ENCODE results near the gene LCE1D. TPM values are rescaled to one million over a fixed set of nuclear protein-coding genes. Genes with fewer than 3 reads are reported as not detected.

Gene LCE1D
- total and polyA plus RNA-seq, 2 of the 13 experiments (the other 11 are each of a cell fraction or from before 2014, with no cell fraction given) = not detected

DNA sequence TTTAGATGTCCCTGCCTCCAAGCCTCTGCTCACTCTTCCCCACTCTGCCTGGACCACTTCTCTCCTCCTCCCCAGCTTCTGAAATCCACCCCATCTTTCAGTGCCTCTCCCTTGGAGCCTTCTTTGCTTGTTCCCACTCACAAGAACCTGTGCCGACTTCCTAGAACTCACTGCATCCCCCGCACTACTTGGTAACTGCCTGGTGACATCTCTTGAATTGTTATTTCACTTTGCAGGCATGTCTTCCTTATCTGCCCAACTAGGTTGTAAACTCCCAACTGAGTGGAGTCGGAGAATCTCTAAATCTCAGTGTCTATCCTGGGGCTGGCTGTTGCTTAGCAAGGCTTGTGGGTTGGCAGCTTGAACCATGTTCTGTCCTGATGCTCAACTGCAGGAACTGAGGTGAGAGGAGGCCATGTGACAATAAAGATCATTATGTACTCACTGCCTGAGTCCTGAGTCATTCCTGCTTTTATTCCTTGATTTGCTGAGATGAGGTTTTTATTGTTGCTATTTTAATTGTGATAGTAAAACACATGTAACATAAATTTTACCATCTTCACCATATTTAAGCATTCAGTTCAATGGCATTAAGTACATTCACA lies 34.8 kb upstream of the LCE1D start:
- in situ Hi-C loops (cut with HindIII; ENCODE audit: extremely low pct_ligation_motif_present, low pct_unique_long_range_greater_than_20kb) = no loop called here
- POLR2A ChIA-PET = no interaction called here

More for the DNA sequence above, 34.8 kb upstream of the LCE1D start:
- no peaks in the 10 kb centered on the region for H3K9me3 ChIP-seq (ENCODE audit: low read length)
- H2AFZ ChIP-seq (ENCODE audit: low read length) = no peak overlapping the region
- H3K4me1 ChIP-seq (ENCODE audit: insufficient read depth, low read length) = no peaks in the 10 kb centered on the region
- 20% methylated on average over 3 of the region's 3 CpGs for WGBS (ENCODE audit: low lambda C conversion rate)
- no peaks in the 10 kb centered on the region for H3K79me2 ChIP-seq (ENCODE audit: insufficient read depth, low read length)
- CTCF ChIA-PET (ENCODE audit: low intra/inter-chr PET ratio, low total read pairs) = no interaction called here
- no TSS peak for BruUV-seq (replicated peaks)
- H3K9ac ChIP-seq (ENCODE audit: insufficient read depth, low read depth, low read length) = no peak overlapping the region
- ATAC-seq (no peak), FAIRE-seq (no peak), DNase-seq (ENCODE audit: low spot score) (no peak)
- no peak overlapping the region for H3K27ac ChIP-seq (ENCODE audit: extremely low read length, insufficient read depth, low read length)
- intact Hi-C loops (cut with micrococcal nuclease; ENCODE audit: unreplicated experiment) = no loop called here
- no peaks in the 10 kb centered on the region for H4K20me1 ChIP-seq (ENCODE audit: insufficient read depth, low read length)
- H3K4me2 ChIP-seq (ENCODE audit: low read depth, low read length) = no peak overlapping the region
- H3K4me3 ChIP-seq (replicated peaks in 1 of 3; ENCODE audit: insufficient read depth in 1 of 3, low read depth in 2 of 3, low read length in 3 of 3) = no peak overlapping the region
- no peak for TF ChIP-seq ZNF557 (CRISPR knock-in tag; IDR thresholded peaks at IDR 0.05)
- TF ChIP-seq, protein P1, sequence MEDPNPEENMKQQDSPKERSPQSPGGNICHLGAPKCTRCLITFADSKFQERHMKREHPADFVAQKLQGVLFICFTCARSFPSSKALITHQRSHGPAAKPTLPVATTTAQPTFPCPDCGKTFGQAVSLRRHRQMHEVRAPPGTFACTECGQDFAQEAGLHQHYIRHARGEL (CRISPR knock-in tag; IDR thresholded peaks at IDR 0.05) = no peak
- TF ChIP-seq ZNF331 (CRISPR knock-in tag; IDR thresholded peaks at IDR 0.05) = no peak
- no peak for TF ChIP-seq JUND (CRISPR knock-in tag; IDR thresholded peaks at IDR 0.05)
- TF ChIP-seq, protein P2, sequence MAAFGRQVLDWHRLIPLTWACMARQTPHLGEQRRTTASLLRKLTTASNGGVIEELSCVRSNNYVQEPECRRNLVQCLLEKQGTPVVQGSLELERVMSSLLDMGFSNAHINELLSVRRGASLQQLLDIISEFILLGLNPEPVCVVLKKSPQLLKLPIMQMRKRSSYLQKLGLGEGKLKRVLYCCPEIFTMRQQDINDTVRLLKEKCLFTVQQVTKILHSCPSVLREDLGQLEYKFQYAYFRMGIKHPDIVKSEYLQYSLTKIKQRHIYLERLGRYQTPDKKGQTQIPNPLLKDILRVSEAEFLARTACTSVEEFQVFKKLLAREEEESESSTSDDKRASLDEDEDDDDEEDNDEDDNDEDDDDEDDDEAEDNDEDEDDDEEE (CRISPR knock-in tag; IDR thresholded peaks at IDR 0.05) = no peak
- TF ChIP-seq CCDC6 (CRISPR knock-in tag; IDR thresholded peaks at IDR 0.05) = no peak
- no peak for TF ChIP-seq AGO2 (optimal IDR thresholded peaks at IDR 0.05; ENCODE audit: low read depth, low read length)
- TF ChIP-seq PAX8 (CRISPR knock-in tag; IDR thresholded peaks at IDR 0.05; ENCODE audit: borderline replicate concordance) = no peak
- no peak for TF ChIP-seq ZNF614 (CRISPR knock-in tag; IDR thresholded peaks at IDR 0.05; ENCODE audit: borderline replicate concordance)
- no peak for TF ChIP-seq ETV6 (CRISPR knock-in tag; conservative IDR thresholded peaks at IDR 0.05)
- no peak for TF ChIP-seq ATF1 (CRISPR knock-in tag; IDR thresholded peaks at IDR 0.05)
- no peak for TF ChIP-seq HIVEP1 (CRISPR knock-in tag; IDR thresholded peaks at IDR 0.05)
- TF ChIP-seq GTF3A (CRISPR knock-in tag; conservative IDR thresholded peaks at IDR 0.05) = no peak
- no peak for TF ChIP-seq PHF21A (CRISPR knock-in tag; IDR thresholded peaks at IDR 0.05)
- TF ChIP-seq, protein P3, sequence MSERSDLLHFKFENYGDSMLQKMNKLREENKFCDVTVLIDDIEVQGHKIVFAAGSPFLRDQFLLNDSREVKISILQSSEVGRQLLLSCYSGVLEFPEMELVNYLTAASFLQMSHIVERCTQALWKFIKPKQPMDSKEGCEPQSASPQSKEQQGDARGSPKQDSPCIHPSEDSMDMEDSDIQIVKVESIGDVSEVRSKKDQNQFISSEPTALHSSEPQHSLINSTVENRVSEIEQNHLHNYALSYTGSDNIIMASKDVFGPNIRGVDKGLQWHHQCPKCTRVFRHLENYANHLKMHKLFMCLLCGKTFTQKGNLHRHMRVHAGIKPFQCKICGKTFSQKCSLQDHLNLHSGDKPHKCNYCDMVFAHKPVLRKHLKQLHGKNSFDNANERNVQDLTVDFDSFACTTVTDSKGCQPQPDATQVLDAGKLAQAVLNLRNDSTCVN (CRISPR knock-in tag; IDR thresholded peaks at IDR 0.05; ENCODE audit: borderline replicate concordance) = no peak
- TF ChIP-seq MED8 (CRISPR knock-in tag; IDR thresholded peaks at IDR 0.05; ENCODE audit: insufficient replicate concordance) = no peak
- TF ChIP-seq, protein P4, sequence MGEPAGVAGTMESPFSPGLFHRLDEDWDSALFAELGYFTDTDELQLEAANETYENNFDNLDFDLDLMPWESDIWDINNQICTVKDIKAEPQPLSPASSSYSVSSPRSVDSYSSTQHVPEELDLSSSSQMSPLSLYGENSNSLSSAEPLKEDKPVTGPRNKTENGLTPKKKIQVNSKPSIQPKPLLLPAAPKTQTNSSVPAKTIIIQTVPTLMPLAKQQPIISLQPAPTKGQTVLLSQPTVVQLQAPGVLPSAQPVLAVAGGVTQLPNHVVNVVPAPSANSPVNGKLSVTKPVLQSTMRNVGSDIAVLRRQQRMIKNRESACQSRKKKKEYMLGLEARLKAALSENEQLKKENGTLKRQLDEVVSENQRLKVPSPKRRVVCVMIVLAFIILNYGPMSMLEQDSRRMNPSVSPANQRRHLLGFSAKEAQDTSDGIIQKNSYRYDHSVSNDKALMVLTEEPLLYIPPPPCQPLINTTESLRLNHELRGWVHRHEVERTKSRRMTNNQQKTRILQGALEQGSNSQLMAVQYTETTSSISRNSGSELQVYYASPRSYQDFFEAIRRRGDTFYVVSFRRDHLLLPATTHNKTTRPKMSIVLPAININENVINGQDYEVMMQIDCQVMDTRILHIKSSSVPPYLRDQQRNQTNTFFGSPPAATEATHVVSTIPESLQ (CRISPR knock-in tag; conservative IDR thresholded peaks at IDR 0.05) = no peak
- TF ChIP-seq GABPB1 (CRISPR knock-in tag; IDR thresholded peaks at IDR 0.05) = no peak
- H3K27me3 ChIP-seq (ENCODE audit: control insufficient read depth in 1 of 2, insufficient read depth in 2 of 2, low read length in 2 of 2) = no peaks in the 10 kb centered on the region
- no peaks in the 10 kb centered on the region for H3K36me3 ChIP-seq (replicated peaks in 1 of 2; ENCODE audit: control insufficient read depth in 1 of 2, insufficient read depth in 2 of 2, low read length in 2 of 2)

Measured in HepG2 (cell line).